H9 (cell line): ENCODE measurements around the gene TXNRD1. TPM values are rescaled to one million over a fixed set of nuclear protein-coding genes. Genes with fewer than 3 reads are reported as not detected.

Experiments used
- DNase-seq: peaks from one replicate; pipeline ENCODE4 v3.0.0-alpha.2; 2017
- H2AFZ ChIP-seq: one replicate; pipeline ENCODE4 v1.6.1; 2013; ENCODE audit warnings: mild to moderate bottlenecking, low read length, control low read depth, moderate library complexity
- H2AK5ac ChIP-seq: 2 replicates; pipeline ENCODE4 v1.6.1; 2013; ENCODE audit warnings: low read length, control low read depth, mixed read lengths; ENCODE audit not compliant: insufficient read length
- H2BK120ac ChIP-seq: one replicate; pipeline ENCODE4 v1.6.1; 2013; ENCODE audit warnings: low read depth, mild to moderate bottlenecking, low read length, control low read depth, inconsistent platforms; ENCODE audit not compliant: poor library complexity, severe bottlenecking
- H2BK12ac ChIP-seq: 2 replicates; pipeline ENCODE4 v1.6.1; 2013; ENCODE audit warnings: low read length, control low read depth, mixed read lengths, low read depth; ENCODE audit not compliant: insufficient read length
- H2BK15ac ChIP-seq: 2 replicates; pipeline ENCODE4 v1.6.1; 2013; ENCODE audit warnings: low read depth, low read length, control low read depth
- H2BK20ac ChIP-seq: one replicate; pipeline ENCODE4 v1.6.1; 2013; ENCODE audit warnings: low read depth, mild to moderate bottlenecking, low read length, control low read depth, inconsistent platforms; ENCODE audit not compliant: poor library complexity, severe bottlenecking
- H2BK5ac ChIP-seq: 2 replicates; pipeline ENCODE4 v1.6.1; 2013; ENCODE audit warnings: low read length, control low read depth, mixed read lengths; ENCODE audit not compliant: insufficient read length
- H3K14ac ChIP-seq: 2 replicates; pipeline ENCODE4 v1.6.1; 2013; ENCODE audit warnings: low read length, control low read depth; ENCODE audit not compliant: insufficient read depth
- H3K18ac ChIP-seq: 2 replicates; pipeline ENCODE4 v1.6.1; 2013; ENCODE audit warnings: low read depth, mild to moderate bottlenecking, mixed read lengths, low read length, control low read depth; ENCODE audit not compliant: insufficient read length
- H3K23ac ChIP-seq: 2 replicates; pipeline ENCODE4 v1.6.1; 2013; ENCODE audit warnings: low read length, control low read depth, mixed read lengths, low read depth; ENCODE audit not compliant: insufficient read length
- H3K23me2 ChIP-seq: 2 replicates; pipeline ENCODE4 v1.6.1; 2013; ENCODE audit warnings: low read depth, mild to moderate bottlenecking, mixed read lengths, low read length, control low read depth; ENCODE audit not compliant: insufficient read length, poor library complexity, severe bottlenecking
- H3K27ac ChIP-seq: 2 replicates; pipeline ENCODE4 v1.5.1; 2013; ENCODE audit warnings: low read length, control low read depth, mixed read lengths, low read depth; ENCODE audit not compliant: insufficient read length
- H3K27me3 ChIP-seq: 2 replicates; pipeline ENCODE4 v1.6.1; 2013; ENCODE audit warnings: low read length, control low read depth, inconsistent platforms; ENCODE audit not compliant: insufficient read depth
- H3K4ac ChIP-seq: 2 replicates; pipeline ENCODE4 v1.6.1; 2013; ENCODE audit warnings: low read depth, mild to moderate bottlenecking, control low read depth, inconsistent platforms, low read length, moderate library complexity
- H3K4me1 ChIP-seq: 2 replicates; pipeline ENCODE4 v1.6.1; 2013; ENCODE audit warnings: low read length, control low read depth, inconsistent platforms; ENCODE audit not compliant: insufficient read depth
- H3K4me2 ChIP-seq: 2 replicates; pipeline ENCODE4 v1.6.1; 2013; ENCODE audit warnings: low read length, control low read depth, mixed read lengths; ENCODE audit not compliant: insufficient read length, insufficient read depth
- H3K56ac ChIP-seq: 2 replicates; pipeline ENCODE4 v1.6.1; 2013; ENCODE audit warnings: low read depth, mild to moderate bottlenecking, mixed read lengths, low read length, control low read depth; ENCODE audit not compliant: insufficient read length
- H3K79me1 ChIP-seq: 2 replicates; pipeline ENCODE4 v1.6.1; 2013; ENCODE audit warnings: low read depth, mild to moderate bottlenecking, moderate library complexity, low read length, control low read depth, inconsistent platforms; ENCODE audit not compliant: insufficient read depth, poor library complexity, severe bottlenecking
- H3K79me2 ChIP-seq: 2 replicates; pipeline ENCODE4 v1.6.1; 2013; ENCODE audit warnings: low read length, control low read depth, inconsistent platforms; ENCODE audit not compliant: insufficient read depth
- H3K9ac ChIP-seq: 2 replicates; pipeline ENCODE4 v1.6.1; 2013; ENCODE audit warnings: low read length, control low read depth, mixed read lengths; ENCODE audit not compliant: insufficient read length; ENCODE audit errors: extremely low read depth
- H3K9me3 ChIP-seq: one replicate; pipeline ENCODE4 v1.6.1; 2013; ENCODE audit warnings: low read depth, low read length, inconsistent platforms; ENCODE audit not compliant: control insufficient read depth
- H3T11ph ChIP-seq: one replicate; pipeline ENCODE4 v1.6.1; 2013; ENCODE audit warnings: mild to moderate bottlenecking, low read length, control low read depth, inconsistent platforms
- H4K20me1 ChIP-seq: one replicate; pipeline ENCODE4 v1.6.1; 2013; ENCODE audit not compliant: control insufficient read depth, insufficient read length, insufficient read depth
- H4K5ac ChIP-seq: 2 replicates; pipeline ENCODE4 v1.6.1; 2013; ENCODE audit warnings: low read depth, mild to moderate bottlenecking, mixed read lengths, low read length, control low read depth; ENCODE audit not compliant: insufficient read length
- H4K8ac ChIP-seq: replicated peaks from 2 replicates; pipeline ENCODE4 v1.6.1; 2013; ENCODE audit warnings: low read length, control low read depth, mixed read lengths, low read depth; ENCODE audit not compliant: insufficient read length
- H4K91ac ChIP-seq: 2 replicates; pipeline ENCODE4 v1.6.1; 2013; ENCODE audit warnings: low read depth, mild to moderate bottlenecking, moderate library complexity, mixed read lengths, low read length, control low read depth; ENCODE audit not compliant: insufficient read length
- H3K27ac Mint-ChIP-seq, 3 experiments: 2 replicates in 2 of 3; 3 replicates in 1 of 3; pipeline ENCODE4 v1.8.0; 2020 to 2021; ENCODE audit warnings: mixed read lengths in 3 of 3, mild to moderate bottlenecking in 1 of 3, moderate library complexity in 1 of 3
- H3K27me3 Mint-ChIP-seq: 2 replicates; pipeline ENCODE4 v1.8.0; 2021; ENCODE audit warnings: low read depth, mild to moderate bottlenecking, moderate library complexity, mixed read lengths
- H3K36me3 Mint-ChIP-seq, 3 experiments: 2 replicates in 2 of 3; 3 replicates in 1 of 3; pipeline ENCODE4 v1.8.0; 2020 to 2021; ENCODE audit warnings: low read depth in 3 of 3, mixed read lengths in 3 of 3; ENCODE audit not compliant: insufficient read depth in 1 of 3
- H3K4me1 Mint-ChIP-seq, 2 experiments: 2 replicates each; pipeline ENCODE4 v1.8.0; 2020; ENCODE audit warnings: mixed read lengths in 2 of 2
- H3K4me3 Mint-ChIP-seq, 2 experiments: 2 replicates in 1 of 2; 3 replicates in 1 of 2; pipeline ENCODE4 v1.8.0; 2020 to 2021; ENCODE audit warnings: mild to moderate bottlenecking in 2 of 2, mixed read lengths in 2 of 2, moderate library complexity in 1 of 2
- H3K9me3 Mint-ChIP-seq, 2 experiments: 2 replicates in 1 of 2; 3 replicates in 1 of 2; pipeline ENCODE4 v1.8.0; 2020; ENCODE audit warnings: mild to moderate bottlenecking in 2 of 2, mixed read lengths in 2 of 2, moderate library complexity in 1 of 2
- WGBS: extraction: QIAGEN DNeasy Blood & Tissue Kit; methylation state at CpG from one replicate; pipeline ENCODE4 v1.1.7; 2013; ENCODE audit warnings: missing lambda C conversion rate, low lambda C conversion rate, mixed read lengths; ENCODE audit not compliant: insufficient read length; ENCODE audit errors: extremely low coverage; 5-methylcytosine and 5-hydroxymethylcytosine counted together
- total RNA-seq: library from RNA; stranded (reverse); gene quantifications from 2 replicates; pipeline ENCODE4 v1.2.1, GENCODE V29; 2021
- TF ChIP-seq, protein P1 (sequence below): fragments of 200-600 bp; sonication (generic); conservative IDR thresholded peaks from 3 replicates; pipeline ENCODE4 v1.8.0; 2021; ENCODE audit warnings: antibody characterized with exemption, mild to moderate bottlenecking

Gene TXNRD1
- total RNA-seq, 1 experiment from 2014 or later = 100 TPM

- H3K27me3 ChIP-seq = no peaks in the 10 kb centered on the region
- H2BK12ac ChIP-seq = no peak overlapping the region
- no peaks in the 10 kb centered on the region for H3K79me1 ChIP-seq
- no peak overlapping the region for H2AK5ac ChIP-seq
- H4K8ac ChIP-seq = no peak overlapping the region
- no peak overlapping the region for H3K56ac ChIP-seq
- H3K23ac ChIP-seq = no peak overlapping the region
- no peaks in the 10 kb centered on the region for H3K9me3 ChIP-seq
- H2BK120ac ChIP-seq = no peak overlapping the region
- no peak overlapping the region for H2BK20ac ChIP-seq
- no peak overlapping the region for H2BK5ac ChIP-seq
- H3K18ac ChIP-seq = no peak overlapping the region
- TF ChIP-seq, protein P1, sequence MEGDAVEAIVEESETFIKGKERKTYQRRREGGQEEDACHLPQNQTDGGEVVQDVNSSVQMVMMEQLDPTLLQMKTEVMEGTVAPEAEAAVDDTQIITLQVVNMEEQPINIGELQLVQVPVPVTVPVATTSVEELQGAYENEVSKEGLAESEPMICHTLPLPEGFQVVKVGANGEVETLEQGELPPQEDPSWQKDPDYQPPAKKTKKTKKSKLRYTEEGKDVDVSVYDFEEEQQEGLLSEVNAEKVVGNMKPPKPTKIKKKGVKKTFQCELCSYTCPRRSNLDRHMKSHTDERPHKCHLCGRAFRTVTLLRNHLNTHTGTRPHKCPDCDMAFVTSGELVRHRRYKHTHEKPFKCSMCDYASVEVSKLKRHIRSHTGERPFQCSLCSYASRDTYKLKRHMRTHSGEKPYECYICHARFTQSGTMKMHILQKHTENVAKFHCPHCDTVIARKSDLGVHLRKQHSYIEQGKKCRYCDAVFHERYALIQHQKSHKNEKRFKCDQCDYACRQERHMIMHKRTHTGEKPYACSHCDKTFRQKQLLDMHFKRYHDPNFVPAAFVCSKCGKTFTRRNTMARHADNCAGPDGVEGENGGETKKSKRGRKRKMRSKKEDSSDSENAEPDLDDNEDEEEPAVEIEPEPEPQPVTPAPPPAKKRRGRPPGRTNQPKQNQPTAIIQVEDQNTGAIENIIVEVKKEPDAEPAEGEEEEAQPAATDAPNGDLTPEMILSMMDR = no peak
- Mint-ChIP-seq H3K9me3 (no peaks in the 10 kb centered on the region), H3K36me3 (peaks cover 17 to 43% (median 41%) of the 10 kb centered on the region in 3 experiments; a peak in 6 of 7 replicates), H3K27me3 (no peaks in the 10 kb centered on the region), H3K4me1 (no peaks in the 10 kb centered on the region), H3K27ac (no peak overlapping the region), H3K4me3 (no peak overlapping the region)
- DNase-seq = no peak
- H4K5ac ChIP-seq = no peak overlapping the region
- H3K79me2 ChIP-seq = no peaks in the 10 kb centered on the region
- H3K27ac ChIP-seq = no peak overlapping the region
- no CpG with 5 or more reads among the region's 8 CpGs for WGBS
- no peak overlapping the region for H2BK15ac ChIP-seq
- H3K4me2 ChIP-seq = no peak overlapping the region
- H3T11ph ChIP-seq = no peak overlapping the region
- no peaks in the 10 kb centered on the region for H4K20me1 ChIP-seq
- H3K23me2 ChIP-seq = no peaks in the 10 kb centered on the region
- no peak overlapping the region for H3K9ac ChIP-seq
- H3K14ac ChIP-seq = no peak overlapping the region
- H2AFZ ChIP-seq = no peak overlapping the region
- no peak overlapping the region for H3K4ac ChIP-seq
- no peaks in the 10 kb centered on the region for H3K4me1 ChIP-seq
- H4K91ac ChIP-seq = no peak overlapping the region
Observed at GRCh38 chr12:104334581-104334980, 119.0 kb downstream of the TXNRD1 start.
